HepG2 (cell line): ENCODE results near the gene ANGPTL2. TPM values are rescaled to one million over a fixed set of nuclear protein-coding genes. Genes with fewer than 3 reads are reported as not detected.

Experiments
- FOXA3 ChIP-seq: IDR thresholded peaks from 2 replicates; pipeline ENCODE4 v1.6.1; 2016; ENCODE audit warnings: missing genetic modification reagents, missing compliant biosample characterization
- PAF1 ChIP-seq: IDR thresholded peaks from 2 replicates; pipeline ENCODE4 v1.6.1; 2016; ENCODE audit warnings: missing genetic modification reagents, missing compliant biosample characterization
- SATB2 ChIP-seq: sonication (generic); formaldehyde crosslinking; IDR thresholded peaks from 2 replicates; pipeline ENCODE4 v1.5.0; 2020; ENCODE audit warnings: missing genetic modification reagents
- TCF7 ChIP-seq: sonication (generic); IDR thresholded peaks from 2 replicates; pipeline ENCODE4 v1.6.1; 2016; ENCODE audit warnings: antibody characterized with exemption, low read depth
- ZC3H4 ChIP-seq: sonication (generic); formaldehyde crosslinking; IDR thresholded peaks from 2 replicates; pipeline ENCODE4 v1.4.0; 2020; ENCODE audit warnings: missing genetic modification reagents, borderline replicate concordance
- ZNF841 ChIP-seq: sonication (generic); formaldehyde crosslinking; IDR thresholded peaks from 2 replicates; pipeline ENCODE4 v1.8.1; 2023; ENCODE audit warnings: missing genetic modification reagents, borderline replicate concordance
- ZNF878 ChIP-seq: sonication (generic); formaldehyde crosslinking; IDR thresholded peaks from 2 replicates; pipeline ENCODE4 v1.8.1; 2023; ENCODE audit warnings: mild to moderate bottlenecking, missing genetic modification reagents, moderate library complexity
- polyA plus RNA-seq, 8 experiments: library from polyadenylated mRNA; depleted of rRNA in 3 of 8; stranded (reverse) in 7 of 8; unstranded in 1 of 8; fragments of >200 nt; fragmentation: Illumina TruSeq in 4 of 8; extraction: Trizol in 4 of 8; gene quantifications; 2 replicates each; pipeline versions ENCODE4 v1.2.1 to v1.2.3, GENCODE V29; 2011 to 2016; ENCODE audit warnings: low read depth in 4 of 8, missing spikeins in 1 of 8, mixed read lengths in 1 of 8; ENCODE audit not compliant: insufficient read depth in 1 of 8
- total RNA-seq, 5 experiments: library from RNA; depleted of rRNA; stranded (reverse); fragments of >200 nt; fragmentation: Illumina TruSeq; extraction: Trizol; gene quantifications; 2 replicates each; pipeline ENCODE4 v1.2.3, GENCODE V29; 2016; ENCODE audit warnings: low read depth in 1 of 5
- TF ChIP-seq, protein P1 (sequence below): sonication (generic); formaldehyde crosslinking; IDR thresholded peaks from 2 replicates; pipeline ENCODE4 v1.5.1; 2020; ENCODE audit warnings: missing genetic modification reagents, mild to moderate bottlenecking, borderline replicate concordance
- TF ChIP-seq, protein P2 (sequence below): sonication (generic); formaldehyde crosslinking; conservative IDR thresholded peaks from 2 replicates; pipeline ENCODE4 v1.8.0; 2022; ENCODE audit warnings: low read depth, missing genetic modification reagents
- TF ChIP-seq, protein P3 (sequence below): sonication (generic); formaldehyde crosslinking; IDR thresholded peaks from 2 replicates; pipeline ENCODE4 v1.5.0; 2020; ENCODE audit warnings: missing genetic modification reagents
- TF ChIP-seq, protein P4 (sequence below): sonication (generic); formaldehyde crosslinking; IDR thresholded peaks from 2 replicates; pipeline ENCODE4 v1.5.1; 2020; ENCODE audit warnings: mild to moderate bottlenecking, missing genetic modification reagents, borderline replicate concordance
- TF ChIP-seq, protein P5 (sequence below): sonication (generic); formaldehyde crosslinking; IDR thresholded peaks from 2 replicates; pipeline ENCODE4 v1.8.1; 2022; ENCODE audit warnings: low read depth, mild to moderate bottlenecking, missing genetic modification reagents
- TF ChIP-seq, protein P6 (sequence below): sonication (generic); IDR thresholded peaks from 2 replicates; pipeline ENCODE4 v1.6.1; 2016; ENCODE audit warnings: low read depth, borderline replicate concordance

Gene ANGPTL2
- total and polyA plus RNA-seq, 2 of the 13 experiments (the other 11 are each of a cell fraction or from before 2014, with no cell fraction given) = 0.91 to 21.0 TPM

DNA sequence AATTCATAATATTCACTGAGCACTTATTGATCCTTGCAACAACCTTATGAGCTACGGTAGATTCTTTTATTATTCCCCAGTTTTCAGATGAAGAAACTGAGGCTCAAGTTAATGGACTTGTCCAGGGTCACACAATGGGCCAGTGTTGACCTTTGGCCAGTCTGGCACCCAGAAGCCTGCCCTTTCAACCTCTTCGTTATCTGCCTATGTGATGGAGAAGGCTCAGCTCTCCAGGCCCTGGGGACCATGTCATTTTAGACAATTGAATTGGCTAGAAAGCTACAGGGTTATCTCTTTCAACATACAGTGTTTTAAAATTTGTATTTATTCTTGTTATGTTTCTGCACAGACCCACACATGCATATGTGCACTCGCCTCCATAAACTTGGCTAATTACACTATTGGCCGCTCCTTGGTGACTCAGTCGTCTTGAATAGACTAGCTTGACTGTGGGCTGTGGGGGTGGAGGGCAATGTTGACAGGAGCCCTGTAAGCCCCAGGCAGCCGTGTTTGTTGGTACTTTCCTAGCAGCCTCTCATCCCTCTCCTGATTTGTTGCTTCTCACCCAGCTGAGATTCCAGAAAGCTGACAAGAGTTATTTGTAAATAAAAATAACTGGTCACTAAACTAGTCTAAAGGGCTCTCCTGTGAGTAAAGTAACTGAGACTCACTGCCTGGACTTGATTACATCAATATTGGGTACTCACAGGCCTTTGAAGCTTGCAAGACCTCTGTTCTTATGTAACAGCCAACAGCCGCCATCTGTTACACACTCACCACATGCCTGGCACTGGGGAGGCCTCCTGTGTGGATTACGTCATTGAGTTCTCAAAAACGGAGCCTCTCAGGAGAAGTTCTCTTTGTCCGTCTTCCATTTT is 8.5 kb upstream of the ANGPTL2 start (continued):
- TF ChIP-seq, protein P1, sequence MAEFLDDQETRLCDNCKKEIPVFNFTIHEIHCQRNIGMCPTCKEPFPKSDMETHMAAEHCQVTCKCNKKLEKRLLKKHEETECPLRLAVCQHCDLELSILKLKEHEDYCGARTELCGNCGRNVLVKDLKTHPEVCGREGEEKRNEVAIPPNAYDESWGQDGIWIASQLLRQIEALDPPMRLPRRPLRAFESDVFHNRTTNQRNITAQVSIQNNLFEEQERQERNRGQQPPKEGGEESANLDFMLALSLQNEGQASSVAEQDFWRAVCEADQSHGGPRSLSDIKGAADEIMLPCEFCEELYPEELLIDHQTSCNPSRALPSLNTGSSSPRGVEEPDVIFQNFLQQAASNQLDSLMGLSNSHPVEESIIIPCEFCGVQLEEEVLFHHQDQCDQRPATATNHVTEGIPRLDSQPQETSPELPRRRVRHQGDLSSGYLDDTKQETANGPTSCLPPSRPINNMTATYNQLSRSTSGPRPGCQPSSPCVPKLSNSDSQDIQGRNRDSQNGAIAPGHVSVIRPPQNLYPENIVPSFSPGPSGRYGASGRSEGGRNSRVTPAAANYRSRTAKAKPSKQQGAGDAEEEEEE (CRISPR knock-in tag) = no peak
- TF ChIP-seq TCF7 (peak; percentile 32; the same call in 1 of the 2 replicates), PAF1 (CRISPR knock-in tag) (no peak), ZC3H4 (CRISPR knock-in tag) (no peak), FOXA3 (CRISPR knock-in tag) (peak; percentile 19; the same call in 1 of the 2 replicates), ZNF878 (CRISPR knock-in tag) (no peak), ZNF841 (CRISPR knock-in tag) (no peak), SATB2 (no peak)
- TF ChIP-seq, protein P2, sequence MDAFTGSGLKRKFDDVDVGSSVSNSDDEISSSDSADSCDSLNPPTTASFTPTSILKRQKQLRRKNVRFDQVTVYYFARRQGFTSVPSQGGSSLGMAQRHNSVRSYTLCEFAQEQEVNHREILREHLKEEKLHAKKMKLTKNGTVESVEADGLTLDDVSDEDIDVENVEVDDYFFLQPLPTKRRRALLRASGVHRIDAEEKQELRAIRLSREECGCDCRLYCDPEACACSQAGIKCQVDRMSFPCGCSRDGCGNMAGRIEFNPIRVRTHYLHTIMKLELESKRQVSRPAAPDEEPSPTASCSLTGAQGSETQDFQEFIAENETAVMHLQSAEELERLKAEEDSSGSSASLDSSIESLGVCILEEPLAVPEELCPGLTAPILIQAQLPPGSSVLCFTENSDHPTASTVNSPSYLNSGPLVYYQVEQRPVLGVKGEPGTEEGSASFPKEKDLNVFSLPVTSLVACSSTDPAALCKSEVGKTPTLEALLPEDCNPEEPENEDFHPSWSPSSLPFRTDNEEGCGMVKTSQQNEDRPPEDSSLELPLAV = no peak
- TF ChIP-seq, protein P3, sequence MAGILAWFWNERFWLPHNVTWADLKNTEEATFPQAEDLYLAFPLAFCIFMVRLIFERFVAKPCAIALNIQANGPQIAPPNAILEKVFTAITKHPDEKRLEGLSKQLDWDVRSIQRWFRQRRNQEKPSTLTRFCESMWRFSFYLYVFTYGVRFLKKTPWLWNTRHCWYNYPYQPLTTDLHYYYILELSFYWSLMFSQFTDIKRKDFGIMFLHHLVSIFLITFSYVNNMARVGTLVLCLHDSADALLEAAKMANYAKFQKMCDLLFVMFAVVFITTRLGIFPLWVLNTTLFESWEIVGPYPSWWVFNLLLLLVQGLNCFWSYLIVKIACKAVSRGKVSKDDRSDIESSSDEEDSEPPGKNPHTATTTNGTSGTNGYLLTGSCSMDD (CRISPR knock-in tag) = no peak
- TF ChIP-seq, protein P4, sequence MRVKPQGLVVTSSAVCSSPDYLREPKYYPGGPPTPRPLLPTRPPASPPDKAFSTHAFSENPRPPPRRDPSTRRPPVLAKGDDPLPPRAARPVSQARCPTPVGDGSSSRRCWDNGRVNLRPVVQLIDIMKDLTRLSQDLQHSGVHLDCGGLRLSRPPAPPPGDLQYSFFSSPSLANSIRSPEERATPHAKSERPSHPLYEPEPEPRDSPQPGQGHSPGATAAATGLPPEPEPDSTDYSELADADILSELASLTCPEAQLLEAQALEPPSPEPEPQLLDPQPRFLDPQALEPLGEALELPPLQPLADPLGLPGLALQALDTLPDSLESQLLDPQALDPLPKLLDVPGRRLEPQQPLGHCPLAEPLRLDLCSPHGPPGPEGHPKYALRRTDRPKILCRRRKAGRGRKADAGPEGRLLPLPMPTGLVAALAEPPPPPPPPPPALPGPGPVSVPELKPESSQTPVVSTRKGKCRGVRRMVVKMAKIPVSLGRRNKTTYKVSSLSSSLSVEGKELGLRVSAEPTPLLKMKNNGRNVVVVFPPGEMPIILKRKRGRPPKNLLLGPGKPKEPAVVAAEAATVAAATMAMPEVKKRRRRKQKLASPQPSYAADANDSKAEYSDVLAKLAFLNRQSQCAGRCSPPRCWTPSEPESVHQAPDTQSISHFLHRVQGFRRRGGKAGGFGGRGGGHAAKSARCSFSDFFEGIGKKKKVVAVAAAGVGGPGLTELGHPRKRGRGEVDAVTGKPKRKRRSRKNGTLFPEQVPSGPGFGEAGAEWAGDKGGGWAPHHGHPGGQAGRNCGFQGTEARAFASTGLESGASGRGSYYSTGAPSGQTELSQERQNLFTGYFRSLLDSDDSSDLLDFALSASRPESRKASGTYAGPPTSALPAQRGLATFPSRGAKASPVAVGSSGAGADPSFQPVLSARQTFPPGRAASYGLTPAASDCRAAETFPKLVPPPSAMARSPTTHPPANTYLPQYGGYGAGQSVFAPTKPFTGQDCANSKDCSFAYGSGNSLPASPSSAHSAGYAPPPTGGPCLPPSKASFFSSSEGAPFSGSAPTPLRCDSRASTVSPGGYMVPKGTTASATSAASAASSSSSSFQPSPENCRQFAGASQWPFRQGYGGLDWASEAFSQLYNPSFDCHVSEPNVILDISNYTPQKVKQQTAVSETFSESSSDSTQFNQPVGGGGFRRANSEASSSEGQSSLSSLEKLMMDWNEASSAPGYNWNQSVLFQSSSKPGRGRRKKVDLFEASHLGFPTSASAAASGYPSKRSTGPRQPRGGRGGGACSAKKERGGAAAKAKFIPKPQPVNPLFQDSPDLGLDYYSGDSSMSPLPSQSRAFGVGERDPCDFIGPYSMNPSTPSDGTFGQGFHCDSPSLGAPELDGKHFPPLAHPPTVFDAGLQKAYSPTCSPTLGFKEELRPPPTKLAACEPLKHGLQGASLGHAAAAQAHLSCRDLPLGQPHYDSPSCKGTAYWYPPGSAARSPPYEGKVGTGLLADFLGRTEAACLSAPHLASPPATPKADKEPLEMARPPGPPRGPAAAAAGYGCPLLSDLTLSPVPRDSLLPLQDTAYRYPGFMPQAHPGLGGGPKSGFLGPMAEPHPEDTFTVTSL = 0 out of 2 replicates have a peak, but pooled peaks have one; percentile 14
- TF ChIP-seq, protein P5, sequence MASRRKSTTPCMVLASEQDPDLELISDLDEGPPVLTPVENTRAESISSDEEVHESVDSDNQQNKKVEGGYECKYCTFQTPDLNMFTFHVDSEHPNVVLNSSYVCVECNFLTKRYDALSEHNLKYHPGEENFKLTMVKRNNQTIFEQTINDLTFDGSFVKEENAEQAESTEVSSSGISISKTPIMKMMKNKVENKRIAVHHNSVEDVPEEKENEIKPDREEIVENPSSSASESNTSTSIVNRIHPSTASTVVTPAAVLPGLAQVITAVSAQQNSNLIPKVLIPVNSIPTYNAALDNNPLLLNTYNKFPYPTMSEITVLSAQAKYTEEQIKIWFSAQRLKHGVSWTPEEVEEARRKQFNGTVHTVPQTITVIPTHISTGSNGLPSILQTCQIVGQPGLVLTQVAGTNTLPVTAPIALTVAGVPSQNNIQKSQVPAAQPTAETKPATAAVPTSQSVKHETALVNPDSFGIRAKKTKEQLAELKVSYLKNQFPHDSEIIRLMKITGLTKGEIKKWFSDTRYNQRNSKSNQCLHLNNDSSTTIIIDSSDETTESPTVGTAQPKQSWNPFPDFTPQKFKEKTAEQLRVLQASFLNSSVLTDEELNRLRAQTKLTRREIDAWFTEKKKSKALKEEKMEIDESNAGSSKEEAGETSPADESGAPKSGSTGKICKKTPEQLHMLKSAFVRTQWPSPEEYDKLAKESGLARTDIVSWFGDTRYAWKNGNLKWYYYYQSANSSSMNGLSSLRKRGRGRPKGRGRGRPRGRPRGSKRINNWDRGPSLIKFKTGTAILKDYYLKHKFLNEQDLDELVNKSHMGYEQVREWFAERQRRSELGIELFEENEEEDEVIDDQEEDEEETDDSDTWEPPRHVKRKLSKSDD (CRISPR knock-in tag) = no peak
- TF ChIP-seq, protein P6, sequence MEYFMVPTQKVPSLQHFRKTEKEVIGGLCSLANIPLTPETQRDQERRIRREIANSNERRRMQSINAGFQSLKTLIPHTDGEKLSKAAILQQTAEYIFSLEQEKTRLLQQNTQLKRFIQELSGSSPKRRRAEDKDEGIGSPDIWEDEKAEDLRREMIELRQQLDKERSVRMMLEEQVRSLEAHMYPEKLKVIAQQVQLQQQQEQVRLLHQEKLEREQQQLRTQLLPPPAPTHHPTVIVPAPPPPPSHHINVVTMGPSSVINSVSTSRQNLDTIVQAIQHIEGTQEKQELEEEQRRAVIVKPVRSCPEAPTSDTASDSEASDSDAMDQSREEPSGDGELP = peak; percentile 30; the same call in 1 of the 2 replicates
